ENCODE data around the gene LYSMD2. TPM values are rescaled to one million over a fixed set of nuclear protein-coding genes. Genes with fewer than 3 reads are reported as not detected.

Gene LYSMD2
- total and polyA plus RNA-seq, 9 of the 15 experiments (the other 6 are each of a cell fraction or from before 2014, with no cell fraction given): 4.3 to 30.3 (median 9.8) TPM

- no peak for TF ChIP-seq ZNF277 (CRISPR knock-in tag; IDR thresholded peaks at IDR 0.05; ENCODE audit: borderline replicate concordance)
- no peak for TF ChIP-seq EP300 (IDR thresholded peaks at IDR 0.05; ENCODE audit: low read length)
- no peak for TF ChIP-seq HDAC8 (tag; IDR thresholded peaks at IDR 0.05)
- TF ChIP-seq HIVEP1 (CRISPR knock-in tag; IDR thresholded peaks at IDR 0.05): no peak
Observed at GRCh38 chr15:51731549-51732267, 5.7 kb downstream of the LYSMD2 start (continued).

DNA sequence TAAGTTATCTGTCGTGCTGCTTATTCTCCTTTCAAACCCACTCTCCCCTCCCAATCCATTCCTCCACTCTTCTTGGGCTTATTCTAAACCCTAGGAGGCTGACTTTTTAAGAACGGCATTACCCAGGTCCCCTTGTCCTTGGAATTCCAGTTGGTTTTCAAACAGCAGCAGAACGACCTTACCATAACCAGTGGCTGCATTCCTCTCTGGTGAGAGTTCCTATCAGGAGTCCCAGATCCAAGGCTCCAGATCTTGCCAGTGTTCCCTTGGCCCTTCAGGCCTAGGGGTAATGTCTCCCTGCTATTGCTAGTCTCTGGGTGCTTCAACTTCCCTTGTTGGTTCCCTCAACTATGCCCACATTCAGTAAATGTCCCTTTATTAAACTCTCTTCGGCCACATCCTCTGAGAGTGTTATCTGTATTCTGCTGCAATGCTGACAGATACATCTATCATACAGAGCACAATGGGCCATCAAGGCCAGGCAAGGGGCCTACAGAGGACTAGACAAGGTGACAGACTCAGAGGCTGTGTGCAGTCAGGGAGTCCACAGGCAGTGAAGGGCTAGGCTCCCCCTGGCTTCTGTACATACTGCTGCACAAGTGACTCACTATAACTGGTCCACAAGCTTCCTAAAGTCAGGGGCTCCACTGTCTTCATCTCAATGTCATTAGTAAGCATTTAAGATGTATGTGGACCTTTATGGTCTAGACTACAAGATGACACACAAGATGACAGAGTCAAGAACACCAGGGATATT is 10.1 kb downstream of the LYSMD2 start:
- in situ Hi-C loops (cut with MboI): no loop called here
- FAIRE-seq: peak; percentile 74
- CTCF ChIA-PET (ENCODE audit: low intra/inter-chr PET ratio): no interaction called here
- TF ChIP-seq C11orf30 (IDR thresholded peaks at IDR 0.05; ENCODE audit: low read depth): peak; percentile 25
- no peak for TF ChIP-seq STAT5A (IDR thresholded peaks at IDR 0.05; ENCODE audit: borderline replicate concordance, low read length)
- no peak for TF ChIP-seq RBM39 (optimal IDR thresholded peaks at IDR 0.05; ENCODE audit: low read depth, low read length)
- no peak for TF ChIP-seq SMAD1 (IDR thresholded peaks at IDR 0.05; ENCODE audit: low read depth, low read length, partially characterized antibody)
- TF ChIP-seq SREBF2 (CRISPR knock-in tag; IDR thresholded peaks at IDR 0.05): no peak
- TF ChIP-seq MCM2 (IDR thresholded peaks at IDR 0.05; ENCODE audit: low read depth): no peak
- TF ChIP-seq, protein P1, sequence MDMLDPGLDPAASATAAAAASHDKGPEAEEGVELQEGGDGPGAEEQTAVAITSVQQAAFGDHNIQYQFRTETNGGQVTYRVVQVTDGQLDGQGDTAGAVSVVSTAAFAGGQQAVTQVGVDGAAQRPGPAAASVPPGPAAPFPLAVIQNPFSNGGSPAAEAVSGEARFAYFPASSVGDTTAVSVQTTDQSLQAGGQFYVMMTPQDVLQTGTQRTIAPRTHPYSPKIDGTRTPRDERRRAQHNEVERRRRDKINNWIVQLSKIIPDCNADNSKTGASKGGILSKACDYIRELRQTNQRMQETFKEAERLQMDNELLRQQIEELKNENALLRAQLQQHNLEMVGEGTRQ (CRISPR knock-in tag; IDR thresholded peaks at IDR 0.05): no peak
- TF ChIP-seq ZNF41 (CRISPR knock-in tag; conservative IDR thresholded peaks at IDR 0.05): no peak
- no peak for TF ChIP-seq ZNF23 (CRISPR knock-in tag; IDR thresholded peaks at IDR 0.05)
- TF ChIP-seq, protein P2, sequence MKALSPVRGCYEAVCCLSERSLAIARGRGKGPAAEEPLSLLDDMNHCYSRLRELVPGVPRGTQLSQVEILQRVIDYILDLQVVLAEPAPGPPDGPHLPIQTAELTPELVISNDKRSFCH (CRISPR knock-in tag; IDR thresholded peaks at IDR 0.05): no peak
- TF ChIP-seq, protein P2 (tag; IDR thresholded peaks at IDR 0.05): no peak
- TF ChIP-seq MEIS2 (IDR thresholded peaks at IDR 0.05; ENCODE audit: partially characterized antibody): peak; percentile 81
- TF ChIP-seq THRAP3 (IDR thresholded peaks at IDR 0.05; ENCODE audit: borderline replicate concordance): no peak
- TF ChIP-seq IRF2 (CRISPR knock-in tag; IDR thresholded peaks at IDR 0.05): no peak
- peak; percentile 36; the same call in 1 of the 2 replicates for TF ChIP-seq HDGF (IDR thresholded peaks at IDR 0.05)

More for the DNA sequence above, 10.1 kb downstream of the LYSMD2 start:
- Histone ChIP-seq H3K79me2 (ENCODE audit: control insufficient read depth, insufficient read depth, low read length) (peaks cover 8% of the 10 kb centered on the region; the same call in 2 of the 3 replicates), H3K9me1 (ENCODE audit: control insufficient read depth, insufficient read depth, low read length) (no peaks in the 10 kb centered on the region), H3K4me1 (replicated peaks in 1 of 2; ENCODE audit: control insufficient read depth in 2 of 2, insufficient read depth in 2 of 2, low read length in 2 of 2) (peaks cover 0 to 39% of the 10 kb centered on the region in 2 experiments; a peak in 4 of 5 replicates), H3K9me3 (replicated peaks; ENCODE audit: control insufficient read depth, insufficient read depth, low read depth, low read length) (no peaks in the 10 kb centered on the region), H3K27ac (ENCODE audit: extremely low read depth, low read depth, low read length) (no peak overlapping the region; the same call in 2 of the 3 replicates), H3K36me3 (ENCODE audit: control insufficient read depth, insufficient read depth, low read length) (peaks cover 5% of the 10 kb centered on the region; the same call in 2 of the 3 replicates), H3K4me3 (no peak overlapping the region), H4K20me1 (replicated peaks; ENCODE audit: control insufficient read depth, insufficient read depth, low read length) (no peaks in the 10 kb centered on the region), H3K9ac (ENCODE audit: insufficient read depth in 1 of 2, low read depth in 2 of 2, low read length in 2 of 2) (no peak overlapping the region; a peak in 1 of 4 replicates), H2AFZ (ENCODE audit: low read depth, low read length) (peak overlapping the region; percentile 41; the same call in 1 of the 2 replicates), H3K4me2 (ENCODE audit: insufficient read depth, low read length) (no peak overlapping the region), H3K27me3 (ENCODE audit: control insufficient read depth in 2 of 2, insufficient read depth in 2 of 2, low read length in 2 of 2) (no peaks in the 10 kb centered on the region)
- POLR2A ChIA-PET: interaction anchor here (1.0 kb wide), 1 partner anchor 21 kb away, joined by 3 read pairs; no protein-coding TSS in a partner anchor
- intact Hi-C loops (cut with micrococcal nuclease): loop anchor here (2.0 to 5.0 kb wide), 2 partner anchors 40 to 77 kb away; no protein-coding TSS in a partner anchor
- BruUV-seq (replicated peaks): no TSS peak
- 50% methylated on average over 4 of the region's 4 CpGs for WGBS (ENCODE audit: insufficient coverage, low coverage, missing lambda C conversion rate)
- peak; percentile 94 for ATAC-seq
- DNase-seq (ENCODE audit: extremely low read depth in 1 of 4, low spot score in 3 of 4): peak in 3 of 4 experiments; percentile 29 to 74 (median 61)

Measured in K562 (cell line).